Cardiac septum (tissue), 1 donor: Measurements from ENCODE around the gene BDP1. TPM values are rescaled to one million over a fixed set of nuclear protein-coding genes. Genes with fewer than 3 reads are reported as not detected.
"Not testable (repeated sequence)": the region's sequence is repeated elsewhere in the genome, so short reads cannot be mapped to it uniquely, and the experiment has no call there.

ENCODE experiments used
- DNase-seq: peaks from one replicate; pipeline ENCODE4 v3.0.0-alpha.2; 2020; ENCODE audit warnings: low spot score
- intact Hi-C: fragments of 100-400 bp; cut with DNase I; formaldehyde crosslinking; loops from one replicate; pipeline ENCODE4 v1.14.0; 2022
- total RNA-seq: library from RNA; stranded (reverse); fragmentation: NEBNext Ultra II Directional; extraction: Animal tissue kit (Norgen Biotek cat#: 25700); gene quantifications from one replicate; pipeline ENCODE4 v1.2.1, GENCODE V29; 2021
- donor health status: DM: no; HTN: no; CAD: no.

BDP1 gene
- total RNA-seq, 1 donor from 2014 or later, result 18.4 TPM

- intact Hi-C loops, result no loop called here
These were observed 538 bp upstream of the BDP1 start for GRCh38 chr5:71454913-71455312.

GRCh38 chr5:71456362-71456743, 902 bp downstream of the BDP1 start:
- intact Hi-C loops, result no loop called here
- no peak for DNase-seq

More at GRCh38 chr5:71454913-71455312, 538 bp upstream of the BDP1 start:
- no peak for DNase-seq

DNA sequence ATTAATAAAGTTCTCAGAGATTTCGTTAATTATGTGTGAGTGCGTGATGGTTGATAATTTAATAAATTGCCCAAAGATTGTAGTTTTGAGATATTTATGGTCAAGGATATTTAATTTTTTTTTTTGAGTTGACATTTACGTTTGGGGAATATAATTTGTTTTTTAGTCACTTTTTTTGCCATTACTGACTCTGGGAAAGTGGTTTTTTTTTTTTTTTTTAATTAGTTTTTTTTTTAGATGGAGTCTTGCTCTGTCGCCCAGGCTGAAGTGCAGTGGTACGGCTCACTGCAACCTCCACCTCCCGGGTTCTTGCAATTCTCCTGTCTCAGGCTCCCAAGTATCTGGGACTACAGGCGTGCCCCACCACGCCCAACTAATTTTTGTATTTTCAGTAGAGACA, 1.7 kb downstream of the BDP1 start:
- DNase-seq, result no peak
- intact Hi-C loops, result no loop called here

GRCh38 chr5:71460693-71461092, 5.2 kb downstream of the BDP1 start:
- no peak for DNase-seq
- intact Hi-C loops, result no loop called here

- intact Hi-C loops, result no loop called here
- DNase-seq, result no peak
These were observed 5.9 kb downstream of the BDP1 start for GRCh38 chr5:71461360-71461759.

DNA sequence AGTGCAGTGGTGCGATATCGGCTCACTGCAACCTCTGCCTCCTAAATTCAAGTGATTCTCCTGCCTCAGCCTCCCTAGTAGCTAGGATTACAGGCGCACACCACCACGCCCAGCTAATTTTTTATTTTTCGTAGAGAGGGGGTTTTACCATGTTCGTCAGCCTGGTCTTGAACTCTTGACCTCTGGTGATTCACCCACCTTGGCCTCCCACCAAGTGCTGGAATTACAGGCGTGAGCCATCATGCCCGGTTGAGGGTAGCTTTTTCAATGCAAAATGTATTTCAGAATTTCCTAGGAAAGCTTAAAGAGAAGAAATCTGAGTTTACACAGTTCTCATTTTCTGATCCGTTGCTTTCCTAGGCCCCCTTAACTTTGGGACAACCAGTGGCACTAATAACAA, 15.7 kb downstream of the BDP1 start:
- DNase-seq, result no peak
- intact Hi-C loops, result no loop called here

- intact Hi-C loops, result loop anchor here (5.0 kb wide), 1 partner anchor 281 kb away; no protein-coding TSS in a partner anchor
- DNase-seq, result no peak
These were observed 20.4 kb downstream of the BDP1 start for GRCh38 chr5:71475788-71476384.

DNA sequence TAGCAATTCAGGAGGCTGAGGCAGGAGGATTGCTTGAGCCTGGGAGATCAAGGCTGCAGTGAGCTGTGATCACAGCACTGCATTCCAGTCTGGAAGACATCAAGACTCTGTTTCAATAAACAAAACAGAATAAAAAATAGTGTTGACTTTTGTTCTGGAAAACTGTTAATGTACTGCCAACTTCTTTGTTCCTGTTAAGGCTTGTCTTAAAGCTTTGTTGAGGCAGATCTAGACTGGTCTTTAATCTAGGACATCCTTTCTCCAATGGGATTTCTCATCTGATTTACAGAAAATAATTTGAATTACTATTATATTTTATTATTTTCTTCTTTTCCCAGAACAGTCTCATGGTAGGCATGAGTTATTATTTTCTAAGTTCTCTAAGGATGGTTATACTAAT, 26.0 kb downstream of the BDP1 start:
- intact Hi-C loops, result no loop called here
- DNase-seq, result no peak

GRCh38 chr5:71482132-71482531, 26.7 kb downstream of the BDP1 start:
- DNase-seq, result no peak
- intact Hi-C loops, result no loop called here

- intact Hi-C loops, result no loop called here
- no peak for DNase-seq
These were observed 27.9 kb downstream of the BDP1 start for GRCh38 chr5:71483355-71483754.

GRCh38 chr5:71492817-71493615, 37.6 kb downstream of the BDP1 start:
- intact Hi-C loops, result no loop called here
- DNase-seq, result no peak

DNA sequence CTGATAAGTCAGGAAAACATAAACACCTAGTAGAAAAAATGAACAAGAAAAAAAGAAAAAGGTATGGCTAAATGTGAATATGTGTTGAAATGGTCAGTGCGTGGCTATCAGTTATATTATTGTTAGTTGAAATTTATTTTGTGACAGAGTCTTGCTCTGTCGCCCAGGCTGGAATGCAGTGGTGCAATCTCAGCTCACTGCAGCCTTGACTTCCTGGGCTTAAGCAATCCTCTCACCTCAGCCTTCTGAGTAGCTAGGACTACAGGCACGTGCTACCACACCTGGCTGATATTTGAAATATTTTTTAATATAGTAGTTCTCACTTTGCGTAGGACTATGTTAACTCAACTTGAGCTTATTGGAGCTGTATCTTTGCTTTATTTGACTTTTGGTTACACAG, 38.8 kb downstream of the BDP1 start:
- DNase-seq, intact Hi-C loops: not testable (repeated sequence)

- DNase-seq, result not testable (repeated sequence)
These were observed 43.3 kb downstream of the BDP1 start for GRCh38 chr5:71498756-71499155.

DNA sequence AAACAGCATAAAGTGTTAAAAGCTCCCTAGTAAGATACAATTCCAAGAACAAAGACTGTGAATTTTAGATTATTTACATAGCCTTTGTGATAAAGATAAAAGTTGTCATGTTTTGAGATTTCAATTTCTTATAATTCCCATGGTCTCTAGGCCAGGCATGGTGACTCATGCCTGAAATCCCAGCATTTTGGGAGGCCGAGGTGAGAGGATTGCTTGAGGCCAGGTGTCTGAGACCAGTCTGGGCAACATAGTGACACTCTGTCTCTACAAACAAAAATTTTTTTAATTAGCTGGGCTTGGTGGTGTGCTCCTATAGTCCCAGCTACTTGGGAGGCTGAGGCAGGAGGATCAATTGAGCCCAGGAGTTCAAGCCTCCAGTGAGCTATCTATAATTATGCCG, 48.1 kb downstream of the BDP1 start:
- intact Hi-C loops, result no loop called here

More at GRCh38 chr5:71498756-71499155, 43.3 kb downstream of the BDP1 start:
- intact Hi-C loops, result not testable (repeated sequence)

DNA sequence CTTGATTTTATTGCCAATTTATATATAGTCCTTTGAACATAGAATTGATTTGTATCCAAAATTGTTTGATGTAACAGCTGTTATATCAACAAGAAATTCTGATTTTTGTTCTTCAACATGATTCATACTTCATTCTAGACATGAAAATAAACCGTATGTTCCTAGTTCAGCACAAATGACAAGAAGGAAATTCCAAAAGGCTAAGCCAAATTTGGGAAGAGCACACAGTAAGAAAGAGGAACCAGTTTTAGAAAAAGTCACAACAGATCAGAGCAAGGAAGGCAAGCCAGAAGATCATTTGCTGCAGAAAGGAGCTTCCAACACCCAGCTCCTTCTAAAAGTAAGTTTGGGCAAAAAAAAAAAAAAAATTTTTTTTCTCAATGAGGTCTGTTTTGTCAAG, 66.7 kb downstream of the BDP1 start:
- intact Hi-C loops, result no loop called here

More for the DNA sequence above, 48.1 kb downstream of the BDP1 start:
- DNase-seq, result no peak

GRCh38 chr5:71525611-71526010, 70.2 kb downstream of the BDP1 start:
- DNase-seq, intact Hi-C loops: not testable (repeated sequence)

More for the DNA sequence above, 66.7 kb downstream of the BDP1 start:
- DNase-seq, result no peak

DNA sequence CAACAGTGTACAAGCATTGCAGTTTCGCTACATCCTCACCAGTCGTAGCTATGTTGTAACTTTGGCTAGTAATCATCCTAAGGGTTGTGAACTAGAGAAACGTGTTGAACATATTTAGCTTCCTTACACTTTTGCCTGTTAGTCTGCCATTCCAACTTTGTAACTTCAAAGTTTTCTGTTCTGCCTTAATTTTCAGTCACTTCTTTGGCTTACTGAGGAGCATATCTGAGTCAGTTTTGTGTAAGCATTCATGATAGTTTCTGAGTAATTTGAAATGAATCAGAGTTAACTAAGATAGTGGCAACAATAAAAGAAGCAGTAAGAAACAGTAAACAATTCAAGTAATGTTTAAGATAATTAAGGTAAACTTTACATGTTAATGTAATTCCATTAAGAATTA, 72.8 kb downstream of the BDP1 start:
- DNase-seq, result no peak
- intact Hi-C loops, result no loop called here

- intact Hi-C loops, result no loop called here
- DNase-seq, result no peak
These were observed 74.2 kb downstream of the BDP1 start for GRCh38 chr5:71529682-71530081.

- no peak for DNase-seq
- intact Hi-C loops, result no loop called here
These were observed 77.7 kb downstream of the BDP1 start for GRCh38 chr5:71533142-71533541.

- DNase-seq, result no peak
- intact Hi-C loops, result no loop called here
These were observed 78.2 kb downstream of the BDP1 start for GRCh38 chr5:71533615-71534014.

GRCh38 chr5:71537687-71538086, 82.2 kb downstream of the BDP1 start:
- no peak for DNase-seq
- intact Hi-C loops, result no loop called here
